Brain pericyte (primary cell): Measurements from ENCODE around the gene GCNT2.
"Not testable (repeated sequence)": the region's sequence is repeated elsewhere in the genome, so short reads cannot be mapped to it uniquely, and the experiment has no call there.

Experiments
- DNase-seq: peaks from one replicate; pipeline ENCODE4 v3.0.0-alpha.2; 2012; ENCODE audit warnings: low read depth, low spot score

Gene GCNT2

DNA sequence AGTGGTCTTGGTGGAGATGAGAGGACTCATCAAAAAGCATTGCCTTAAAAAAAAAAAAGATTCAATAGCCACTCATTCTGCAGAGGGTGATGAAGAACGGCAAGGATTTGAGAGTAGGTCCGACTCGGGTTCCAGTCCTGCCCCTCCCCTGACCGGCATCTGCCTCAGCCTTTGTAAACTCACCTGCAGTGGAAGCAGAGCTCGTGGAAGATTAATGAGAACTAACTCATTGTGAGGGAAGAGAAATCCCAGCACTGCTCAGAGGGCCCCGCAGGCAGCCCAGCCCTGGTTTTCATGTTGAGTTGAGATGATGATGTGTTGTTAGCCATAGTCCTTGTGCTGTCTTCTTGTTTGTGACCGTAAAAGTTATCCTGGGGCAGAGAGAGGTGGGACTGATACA lies 59.4 kb downstream of the GCNT2 start:
- no peak for DNase-seq

GRCh38 chr6:10581402-10581801 lies 60.3 kb downstream of the GCNT2 start:
- DNase-seq = not testable (repeated sequence)

- no peak for DNase-seq
These were observed 61.8 kb downstream of the GCNT2 start for GRCh38 chr6:10582774-10583508.

DNA sequence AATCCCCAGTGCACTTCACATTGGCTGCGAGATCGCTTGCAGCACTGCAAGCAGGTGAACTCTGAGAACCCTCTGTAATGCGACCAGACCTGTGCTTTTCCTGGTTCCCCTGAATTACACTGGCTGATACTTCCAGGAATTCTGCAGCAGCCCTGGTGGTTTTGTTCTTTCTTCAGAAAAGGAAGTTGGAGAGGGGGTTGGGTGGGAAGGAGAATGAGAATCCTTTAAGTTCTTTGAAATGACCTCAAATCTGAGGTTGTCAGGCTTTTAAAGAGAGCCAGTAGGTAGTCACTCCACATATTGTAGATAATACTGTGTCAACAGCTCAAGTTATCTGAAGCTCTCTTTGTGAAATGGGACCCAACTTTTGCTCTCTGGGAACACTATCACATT lies 62.4 kb downstream of the GCNT2 start:
- no peak for DNase-seq

GRCh38 chr6:10584607-10585006 lies 63.5 kb downstream of the GCNT2 start:
- no peak for DNase-seq

DNA sequence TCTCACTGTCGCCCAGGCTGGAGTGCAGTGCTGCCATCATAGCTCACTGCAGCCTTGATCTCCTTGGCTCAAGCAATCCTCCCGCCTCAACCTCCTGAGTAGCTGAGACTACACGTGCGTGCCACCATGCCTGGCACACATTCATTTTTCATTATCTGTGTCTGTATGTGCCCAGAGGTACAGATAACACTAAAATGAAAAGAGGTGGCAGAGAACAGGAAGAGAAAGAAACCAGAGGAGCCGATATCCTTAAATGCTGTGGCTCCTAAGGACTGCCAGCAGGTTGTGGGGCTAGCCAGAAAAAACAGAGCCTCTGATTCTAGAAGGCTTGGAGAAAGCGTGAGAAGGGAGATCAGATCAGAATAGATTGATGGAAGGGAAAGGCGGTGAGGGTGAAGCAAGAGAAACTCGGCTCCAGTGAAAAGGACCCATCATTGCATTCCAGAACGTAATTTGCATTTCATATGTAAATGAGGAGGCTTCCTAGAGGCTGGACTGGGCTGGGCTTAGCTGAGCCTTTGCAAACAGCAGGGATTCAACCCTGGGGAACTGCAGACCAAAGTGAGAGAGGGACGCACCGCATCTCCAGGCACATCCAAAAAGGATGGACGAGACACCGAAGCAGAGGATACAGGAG lies 64.2 kb downstream of the GCNT2 start:
- no peak for DNase-seq

- no peak for DNase-seq
These were observed 65.2 kb downstream of the GCNT2 start for GRCh38 chr6:10586302-10586701.

DNA sequence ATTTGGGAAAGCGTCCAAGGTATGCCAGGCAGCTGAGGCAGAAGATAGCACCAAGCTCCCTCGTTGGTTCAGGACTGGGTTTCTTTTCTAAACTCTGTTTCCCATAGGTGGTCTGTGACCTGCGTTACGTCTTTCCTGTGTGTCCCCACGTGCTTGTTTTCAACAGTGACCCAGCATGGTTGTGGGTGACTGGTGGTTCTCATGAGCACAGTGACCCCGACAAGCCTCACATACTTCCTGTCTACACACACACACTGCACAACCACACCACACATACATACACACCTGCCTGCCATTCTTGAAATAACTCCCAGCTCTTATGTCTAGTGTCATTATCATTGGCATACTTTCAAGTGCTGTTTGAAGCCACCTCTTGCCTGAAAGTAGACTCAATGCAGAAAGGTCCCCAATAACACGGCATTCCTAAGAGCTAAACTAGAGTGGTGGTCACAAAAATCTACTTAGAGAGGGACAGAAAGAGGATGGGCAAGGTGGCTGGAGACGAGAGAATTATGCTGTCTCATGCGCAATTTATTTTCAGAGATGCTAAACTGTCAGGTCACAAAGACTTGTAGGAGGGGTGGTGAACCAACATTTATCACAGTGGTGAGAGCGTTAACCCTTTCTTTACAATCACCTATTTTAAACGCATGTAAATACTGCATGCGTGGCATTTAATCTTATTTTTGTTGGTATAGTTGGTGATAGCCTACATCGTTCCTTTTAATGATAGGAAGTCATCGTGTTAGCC lies 66.7 kb downstream of the GCNT2 start:
- no peak for DNase-seq

- DNase-seq = no peak
These were observed 67.6 kb downstream of the GCNT2 start for GRCh38 chr6:10588562-10589428.

DNA sequence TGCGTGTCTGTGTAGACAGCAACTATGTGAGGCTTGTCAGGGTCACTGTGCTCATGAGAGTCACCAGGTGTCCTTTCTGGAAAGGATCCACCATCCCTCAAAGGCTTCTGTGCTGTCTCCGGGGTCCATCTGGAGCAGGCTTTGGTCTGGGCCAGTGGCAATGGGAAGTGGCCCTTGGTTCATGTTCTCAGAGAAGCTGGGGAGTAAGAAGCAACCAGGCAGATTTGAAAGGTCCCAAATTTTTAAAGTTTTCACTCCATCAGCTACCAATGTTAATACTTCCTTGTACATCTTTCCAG lies 68.2 kb downstream of the GCNT2 start:
- no peak for DNase-seq

- no peak for DNase-seq
These were observed 68.8 kb downstream of the GCNT2 start for GRCh38 chr6:10589983-10590382.

GRCh38 chr6:10591422-10592160 lies 70.4 kb downstream of the GCNT2 start:
- DNase-seq = no peak

DNA sequence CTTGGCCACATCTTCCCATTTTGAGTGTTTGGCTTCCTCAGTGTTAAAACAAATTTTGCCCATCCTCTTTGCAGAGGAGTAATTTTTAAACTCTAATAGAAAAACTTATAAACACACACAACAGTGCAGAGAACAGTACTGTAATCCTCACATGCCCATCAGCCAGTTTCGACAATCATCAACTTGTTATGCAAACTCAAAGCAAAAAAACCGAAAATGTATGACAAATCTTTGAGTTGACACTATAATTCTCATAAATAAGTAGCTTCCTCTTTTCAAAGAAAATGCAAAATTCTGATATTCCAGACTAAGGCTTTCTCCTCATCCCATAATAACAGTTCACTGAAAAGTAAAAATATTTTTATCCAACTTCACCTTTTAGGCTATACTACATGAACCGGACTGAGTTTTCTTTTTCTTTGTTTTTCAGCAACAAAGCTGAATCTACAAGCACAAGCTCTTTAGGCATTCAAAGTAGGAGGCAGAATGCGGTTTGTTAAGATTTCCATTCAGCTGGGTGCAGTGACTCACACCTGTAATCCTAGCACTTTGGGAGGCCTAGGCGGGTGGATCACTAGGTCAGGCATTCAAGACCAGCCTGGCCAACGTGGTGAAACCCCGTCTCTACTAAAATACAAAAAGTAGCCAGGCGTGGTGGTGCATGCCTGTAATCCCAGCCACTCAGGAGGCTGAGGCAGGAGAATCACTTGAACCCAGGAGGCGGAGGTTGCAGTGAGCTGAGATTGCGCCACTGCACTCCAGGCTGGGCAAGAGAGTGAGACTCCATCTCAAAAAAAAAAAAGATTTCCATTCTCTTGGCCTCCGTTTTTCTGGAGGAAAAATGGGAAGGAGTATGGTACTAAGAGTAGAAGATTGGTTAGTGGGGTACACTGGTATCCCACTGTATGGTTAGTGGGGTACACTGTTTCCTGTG lies 74.8 kb downstream of the GCNT2 start:
- DNase-seq = no peak

- no peak for DNase-seq
These were observed 76.4 kb downstream of the GCNT2 start for GRCh38 chr6:10597499-10598001.

- DNase-seq = no peak
These were observed 77.2 kb downstream of the GCNT2 start for GRCh38 chr6:10598084-10598960.

- no peak for DNase-seq
These were observed 77.9 kb downstream of the GCNT2 start for GRCh38 chr6:10599046-10599445.

GRCh38 chr6:10600681-10601080 lies 79.5 kb downstream of the GCNT2 start:
- DNase-seq = not testable (repeated sequence)

- no peak for DNase-seq
These were observed 82.1 kb downstream of the GCNT2 start for GRCh38 chr6:10603219-10603618.

DNA sequence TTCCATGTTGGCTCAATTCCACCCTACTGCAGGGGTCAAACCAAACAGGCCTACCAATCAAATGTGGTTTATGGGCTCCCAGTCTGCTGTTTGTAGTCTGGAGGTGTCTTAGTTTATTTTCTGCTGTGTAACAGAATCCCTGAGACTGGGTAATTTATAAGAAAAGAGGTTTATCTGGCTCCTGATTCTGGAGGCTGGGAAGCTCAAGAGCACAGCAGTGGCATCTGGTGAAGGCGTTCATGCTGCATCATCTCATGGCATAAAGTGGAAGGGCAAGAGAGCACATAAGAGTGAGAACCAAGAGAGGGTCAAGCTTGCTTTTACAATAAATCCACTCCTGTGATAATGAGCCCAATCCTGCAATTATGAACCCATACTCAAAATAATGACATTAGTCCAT lies 87.9 kb downstream of the GCNT2 start:
- no peak for DNase-seq
